Liver (tissue), 9 donors: ENCODE data around the gene CNIH3. TPM values are rescaled to one million over a fixed set of nuclear protein-coding genes. Genes with fewer than 3 reads are reported as not detected.

Experiments
- DNase-seq: peaks from one replicate; pipeline ENCODE4 v3.0.0-alpha.2; 2017; ENCODE audit warnings: low spot score
- H3K27ac ChIP-seq, 2 donors: one replicate each; pipeline ENCODE4 v1.7.0; 2013; ENCODE audit warnings: inconsistent platforms in 2 of 2, low read length in 2 of 2, control low read depth in 1 of 2, low read depth in 1 of 2, mild to moderate bottlenecking in 1 of 2
- H3K27me3 ChIP-seq, 4 donors: one replicate each; pipeline versions ENCODE4 v1.6.1 to v1.7.0; 2013; ENCODE audit warnings: low read length in 3 of 4, inconsistent platforms in 1 of 4, mild to moderate bottlenecking in 1 of 4, moderate library complexity in 1 of 4; ENCODE audit not compliant: control insufficient read depth in 4 of 4, insufficient read depth in 4 of 4
- H3K36me3 ChIP-seq, 4 donors: one replicate each; pipeline versions ENCODE4 v1.6.1 to v1.7.0; 2013; ENCODE audit warnings: low read length in 3 of 4, mild to moderate bottlenecking in 3 of 4, low read depth in 1 of 4, moderate library complexity in 1 of 4; ENCODE audit not compliant: control insufficient read depth in 4 of 4, insufficient read depth in 3 of 4
- H3K4me1 ChIP-seq, 4 donors: one replicate each; pipeline versions ENCODE4 v1.6.1 to v1.7.0; 2013; ENCODE audit warnings: low read length in 3 of 4, mild to moderate bottlenecking in 3 of 4, moderate library complexity in 1 of 4; ENCODE audit not compliant: control insufficient read depth in 4 of 4, insufficient read depth in 4 of 4
- H3K4me3 ChIP-seq, 3 donors: one replicate each; pipeline versions ENCODE4 v1.6.1 to v1.7.0; 2013; ENCODE audit warnings: low read length in 3 of 3, control low read depth in 1 of 3, low read depth in 1 of 3, mild to moderate bottlenecking in 1 of 3
- H3K9ac ChIP-seq, 2 donors: one replicate each; pipeline ENCODE4 v1.7.0; 2013; ENCODE audit warnings: low read length in 2 of 2, mild to moderate bottlenecking in 2 of 2, moderate library complexity in 2 of 2, control low read depth in 1 of 2, low read depth in 1 of 2
- H3K9me3 ChIP-seq, 4 donors: one replicate each; pipeline versions ENCODE4 v1.6.1 to v1.7.0; 2013; ENCODE audit warnings: low read length in 3 of 4; ENCODE audit not compliant: control insufficient read depth in 4 of 4
- EGR1 ChIP-seq, 2 donors: IDR thresholded peaks; 2 replicates each; pipeline ENCODE4 v1.6.1; 2016 to 2018; ENCODE audit warnings: antibody characterized with exemption in 2 of 2, low read depth in 2 of 2
- FOXA1 ChIP-seq: IDR thresholded peaks from 2 replicates; pipeline ENCODE4 v1.6.1; 2016; ENCODE audit warnings: antibody characterized with exemption
- FOXA2 ChIP-seq: IDR thresholded peaks from 2 replicates; pipeline ENCODE4 v1.6.1; 2016; ENCODE audit warnings: antibody characterized with exemption
- GABPA ChIP-seq, 2 donors: IDR thresholded peaks in 1 of 2; conservative IDR thresholded peaks in 1 of 2; 2 replicates each; pipeline ENCODE4 v1.6.1; 2016; ENCODE audit warnings: antibody characterized with exemption in 2 of 2, mild to moderate bottlenecking in 1 of 2, moderate library complexity in 1 of 2
- HNF4A ChIP-seq, 2 donors: conservative IDR thresholded peaks; 2 replicates each; pipeline ENCODE4 v1.6.1; 2016; ENCODE audit warnings: antibody characterized with exemption in 2 of 2, mild to moderate bottlenecking in 2 of 2
- HNF4G ChIP-seq: IDR thresholded peaks from 2 replicates; pipeline ENCODE4 v1.6.1; 2016; ENCODE audit warnings: antibody characterized with exemption
- JUND ChIP-seq, 2 donors: IDR thresholded peaks; 2 replicates each; pipeline ENCODE4 v1.6.1; 2016; ENCODE audit warnings: antibody characterized with exemption in 2 of 2
- NR2F2 ChIP-seq: IDR thresholded peaks from 2 replicates; pipeline ENCODE4 v1.6.1; 2016; ENCODE audit warnings: antibody characterized with exemption
- RAD21 ChIP-seq, 2 donors: IDR thresholded peaks; 2 replicates each; pipeline ENCODE4 v1.6.1; 2016; ENCODE audit warnings: antibody characterized with exemption in 2 of 2, mild to moderate bottlenecking in 2 of 2
- RXRA ChIP-seq, 2 donors: IDR thresholded peaks; 2 replicates each; pipeline ENCODE4 v1.6.1; 2017 to 2018; ENCODE audit warnings: antibody characterized with exemption in 2 of 2, mild to moderate bottlenecking in 1 of 2
- SP1 ChIP-seq: IDR thresholded peaks from 2 replicates; pipeline ENCODE4 v1.6.1; 2018; ENCODE audit warnings: antibody characterized with exemption, mild to moderate bottlenecking
- TAF1 ChIP-seq: conservative IDR thresholded peaks from 2 replicates; pipeline ENCODE4 v1.6.1; 2016; ENCODE audit warnings: antibody characterized with exemption, mild to moderate bottlenecking
- YY1 ChIP-seq: IDR thresholded peaks from 2 replicates; pipeline ENCODE4 v1.6.1; 2016; ENCODE audit warnings: antibody characterized with exemption, mild to moderate bottlenecking
- WGBS: extraction: QIAGEN DNeasy Blood & Tissue Kit; methylation state at CpG from one replicate; pipeline ENCODE4 v1.1.7; 2013; 5-methylcytosine and 5-hydroxymethylcytosine counted together
- polyA plus RNA-seq, 2 donors: library from polyadenylated mRNA; stranded (reverse) in 1 of 2; unstranded in 1 of 2; fragments of 200-250 nt in 1 of 2; fragments of >200 nt in 1 of 2; fragmentation: Nextera tagmentation in 1 of 2; extraction: Ambion mirVana in 1 of 2; gene quantifications; one replicate each; pipeline versions ENCODE4 v1.2.1 to v1.2.3, GENCODE V29; 2013 to 2015
- total RNA-seq, 2 donors: library from RNA; depleted of rRNA; stranded (reverse); fragments of >200 nt; gene quantifications; one replicate each; pipeline ENCODE4 v1.2.3, GENCODE V29; 2014
- TF ChIP-seq, protein P1 (sequence below): IDR thresholded peaks from 2 replicates; pipeline ENCODE4 v1.6.1; 2016; ENCODE audit warnings: antibody characterized with exemption, mild to moderate bottlenecking
- TF ChIP-seq, protein P2 (sequence below): IDR thresholded peaks from 2 replicates; pipeline ENCODE4 v1.6.1; 2016; ENCODE audit warnings: antibody characterized with exemption
- TF ChIP-seq, protein P3 (sequence below): IDR thresholded peaks from 2 replicates; pipeline ENCODE4 v1.6.1; 2016; ENCODE audit warnings: antibody characterized with exemption
- TF ChIP-seq, protein P4 (sequence below): fragments of 150-350 bp; IDR thresholded peaks from 2 replicates; pipeline ENCODE4 v1.5.1; 2017; ENCODE audit warnings: improper control_type of control experiment, low read depth, low read length; ENCODE audit not compliant: missing input control
- TF ChIP-seq, protein P5 (sequence below): IDR thresholded peaks from 2 replicates; pipeline ENCODE4 v1.6.1; 2016; ENCODE audit warnings: antibody characterized with exemption
- donor health status: healthy.
- donor health status: healthy.
- donor health status: healthy.
- donor health status: healthy.
- donor health status: healthy.

Gene CNIH3
- total and polyA plus RNA-seq, 4 donors, result 0.39 to 1.0 (median 0.93) TPM

DNA sequence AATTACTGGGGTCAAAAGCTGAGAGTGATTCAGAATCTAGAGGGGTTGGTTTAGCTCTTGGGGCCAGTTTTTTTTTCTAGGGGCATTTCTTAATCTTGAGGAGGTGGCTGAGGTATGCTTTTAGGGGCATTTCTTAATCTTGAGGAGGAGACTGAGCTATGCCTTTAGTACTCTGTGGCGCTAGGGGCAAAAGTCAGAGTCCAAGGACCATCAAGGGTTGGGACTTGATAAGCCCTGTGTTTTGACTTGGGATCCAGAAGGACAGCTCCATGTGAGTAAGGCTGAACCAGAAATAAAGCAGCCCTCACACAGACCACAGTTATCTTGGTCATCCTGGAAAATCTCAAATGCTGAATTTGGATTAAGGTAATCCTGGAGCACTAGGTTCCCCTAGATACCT lies 3.9 kb upstream of the CNIH3 start:
- H3K36me3 ChIP-seq, result no peaks in the 10 kb centered on the region
- TF ChIP-seq EGR1 (IDR thresholded peaks at IDR 0.05; ENCODE audit: low read depth in 2 of 2) (no peak), HNF4G (no peak), SP1 (no peak), JUND (IDR thresholded peaks at IDR 0.05) (no peak), GABPA (IDR thresholded peaks at IDR 0.05 in 1 of 2, conservative IDR thresholded peaks at IDR 0.05 in 1 of 2) (no peak), YY1 (no peak), RXRA (IDR thresholded peaks at IDR 0.05) (no peak), FOXA1 (no peak), RAD21 (IDR thresholded peaks at IDR 0.05) (no peak), FOXA2 (no peak), NR2F2 (no peak)
- TF ChIP-seq, protein P1, sequence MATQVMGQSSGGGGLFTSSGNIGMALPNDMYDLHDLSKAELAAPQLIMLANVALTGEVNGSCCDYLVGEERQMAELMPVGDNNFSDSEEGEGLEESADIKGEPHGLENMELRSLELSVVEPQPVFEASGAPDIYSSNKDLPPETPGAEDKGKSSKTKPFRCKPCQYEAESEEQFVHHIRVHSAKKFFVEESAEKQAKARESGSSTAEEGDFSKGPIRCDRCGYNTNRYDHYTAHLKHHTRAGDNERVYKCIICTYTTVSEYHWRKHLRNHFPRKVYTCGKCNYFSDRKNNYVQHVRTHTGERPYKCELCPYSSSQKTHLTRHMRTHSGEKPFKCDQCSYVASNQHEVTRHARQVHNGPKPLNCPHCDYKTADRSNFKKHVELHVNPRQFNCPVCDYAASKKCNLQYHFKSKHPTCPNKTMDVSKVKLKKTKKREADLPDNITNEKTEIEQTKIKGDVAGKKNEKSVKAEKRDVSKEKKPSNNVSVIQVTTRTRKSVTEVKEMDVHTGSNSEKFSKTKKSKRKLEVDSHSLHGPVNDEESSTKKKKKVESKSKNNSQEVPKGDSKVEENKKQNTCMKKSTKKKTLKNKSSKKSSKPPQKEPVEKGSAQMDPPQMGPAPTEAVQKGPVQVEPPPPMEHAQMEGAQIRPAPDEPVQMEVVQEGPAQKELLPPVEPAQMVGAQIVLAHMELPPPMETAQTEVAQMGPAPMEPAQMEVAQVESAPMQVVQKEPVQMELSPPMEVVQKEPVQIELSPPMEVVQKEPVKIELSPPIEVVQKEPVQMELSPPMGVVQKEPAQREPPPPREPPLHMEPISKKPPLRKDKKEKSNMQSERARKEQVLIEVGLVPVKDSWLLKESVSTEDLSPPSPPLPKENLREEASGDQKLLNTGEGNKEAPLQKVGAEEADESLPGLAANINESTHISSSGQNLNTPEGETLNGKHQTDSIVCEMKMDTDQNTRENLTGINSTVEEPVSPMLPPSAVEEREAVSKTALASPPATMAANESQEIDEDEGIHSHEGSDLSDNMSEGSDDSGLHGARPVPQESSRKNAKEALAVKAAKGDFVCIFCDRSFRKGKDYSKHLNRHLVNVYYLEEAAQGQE, result no peak
- TF ChIP-seq, protein P2, sequence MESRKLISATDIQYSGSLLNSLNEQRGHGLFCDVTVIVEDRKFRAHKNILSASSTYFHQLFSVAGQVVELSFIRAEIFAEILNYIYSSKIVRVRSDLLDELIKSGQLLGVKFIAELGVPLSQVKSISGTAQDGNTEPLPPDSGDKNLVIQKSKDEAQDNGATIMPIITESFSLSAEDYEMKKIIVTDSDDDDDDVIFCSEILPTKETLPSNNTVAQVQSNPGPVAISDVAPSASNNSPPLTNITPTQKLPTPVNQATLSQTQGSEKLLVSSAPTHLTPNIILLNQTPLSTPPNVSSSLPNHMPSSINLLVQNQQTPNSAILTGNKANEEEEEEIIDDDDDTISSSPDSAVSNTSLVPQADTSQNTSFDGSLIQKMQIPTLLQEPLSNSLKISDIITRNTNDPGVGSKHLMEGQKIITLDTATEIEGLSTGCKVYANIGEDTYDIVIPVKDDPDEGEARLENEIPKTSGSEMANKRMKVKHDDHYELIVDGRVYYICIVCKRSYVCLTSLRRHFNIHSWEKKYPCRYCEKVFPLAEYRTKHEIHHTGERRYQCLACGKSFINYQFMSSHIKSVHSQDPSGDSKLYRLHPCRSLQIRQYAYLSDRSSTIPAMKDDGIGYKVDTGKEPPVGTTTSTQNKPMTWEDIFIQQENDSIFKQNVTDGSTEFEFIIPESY, result no peak
- TF ChIP-seq, protein P3, sequence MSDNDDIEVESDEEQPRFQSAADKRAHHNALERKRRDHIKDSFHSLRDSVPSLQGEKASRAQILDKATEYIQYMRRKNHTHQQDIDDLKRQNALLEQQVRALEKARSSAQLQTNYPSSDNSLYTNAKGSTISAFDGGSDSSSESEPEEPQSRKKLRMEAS, result no peak
- TF ChIP-seq, protein P4, sequence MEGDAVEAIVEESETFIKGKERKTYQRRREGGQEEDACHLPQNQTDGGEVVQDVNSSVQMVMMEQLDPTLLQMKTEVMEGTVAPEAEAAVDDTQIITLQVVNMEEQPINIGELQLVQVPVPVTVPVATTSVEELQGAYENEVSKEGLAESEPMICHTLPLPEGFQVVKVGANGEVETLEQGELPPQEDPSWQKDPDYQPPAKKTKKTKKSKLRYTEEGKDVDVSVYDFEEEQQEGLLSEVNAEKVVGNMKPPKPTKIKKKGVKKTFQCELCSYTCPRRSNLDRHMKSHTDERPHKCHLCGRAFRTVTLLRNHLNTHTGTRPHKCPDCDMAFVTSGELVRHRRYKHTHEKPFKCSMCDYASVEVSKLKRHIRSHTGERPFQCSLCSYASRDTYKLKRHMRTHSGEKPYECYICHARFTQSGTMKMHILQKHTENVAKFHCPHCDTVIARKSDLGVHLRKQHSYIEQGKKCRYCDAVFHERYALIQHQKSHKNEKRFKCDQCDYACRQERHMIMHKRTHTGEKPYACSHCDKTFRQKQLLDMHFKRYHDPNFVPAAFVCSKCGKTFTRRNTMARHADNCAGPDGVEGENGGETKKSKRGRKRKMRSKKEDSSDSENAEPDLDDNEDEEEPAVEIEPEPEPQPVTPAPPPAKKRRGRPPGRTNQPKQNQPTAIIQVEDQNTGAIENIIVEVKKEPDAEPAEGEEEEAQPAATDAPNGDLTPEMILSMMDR, result no peak
- TF ChIP-seq, protein P5, sequence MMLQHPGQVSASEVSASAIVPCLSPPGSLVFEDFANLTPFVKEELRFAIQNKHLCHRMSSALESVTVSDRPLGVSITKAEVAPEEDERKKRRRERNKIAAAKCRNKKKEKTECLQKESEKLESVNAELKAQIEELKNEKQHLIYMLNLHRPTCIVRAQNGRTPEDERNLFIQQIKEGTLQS, result no peak
- peaks cover 8 to 17% (median 15%) of the 10 kb centered on the region in 4 donors for H3K4me1 ChIP-seq
- no peak for DNase-seq
- H3K27me3 ChIP-seq, result peaks cover 0 to 4% (median 4%) of the 10 kb centered on the region in 4 donors
- H3K27ac ChIP-seq, result no peak overlapping the region
- no peak overlapping the region for H3K4me3 ChIP-seq
- H3K9me3 ChIP-seq, result no peaks in the 10 kb centered on the region
- WGBS, result 96% methylated on average over 1 of the region's 1 CpG
- H3K9ac ChIP-seq, result no peak overlapping the region

DNA sequence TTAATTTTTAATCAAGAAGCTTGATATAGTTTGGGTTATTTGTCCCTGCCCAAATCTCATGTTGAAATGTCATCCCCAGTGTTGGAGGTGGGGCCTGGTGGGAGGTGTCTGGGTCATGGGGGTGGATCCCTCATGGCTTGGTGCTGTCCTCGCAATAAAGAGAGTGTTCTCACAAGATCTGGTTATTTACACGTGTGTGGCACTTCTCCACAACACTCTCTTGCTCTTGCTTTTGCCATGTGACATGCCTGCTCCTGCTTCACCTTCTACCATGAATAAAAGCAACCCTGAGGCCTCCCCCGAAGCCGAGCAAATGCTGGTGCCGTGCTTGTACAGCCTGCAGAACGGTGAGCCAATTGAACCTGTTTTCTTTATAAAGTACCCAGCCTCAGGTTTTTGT lies 2.6 kb upstream of the CNIH3 start:
- DNase-seq, result no peak
- Histone ChIP-seq H3K27ac (no peak overlapping the region), H3K4me1 (peaks cover 8 to 19% (median 17%) of the 10 kb centered on the region in 4 donors), H3K27me3 (peaks cover 0 to 4% (median 4%) of the 10 kb centered on the region in 4 donors), H3K36me3 (no peaks in the 10 kb centered on the region), H3K9me3 (no peaks in the 10 kb centered on the region), H3K4me3 (no peak overlapping the region), H3K9ac (no peak overlapping the region)
- 91% methylated on average over 6 of the region's 6 CpGs for WGBS
- TF ChIP-seq, protein P2, result no peak
- TF ChIP-seq, protein P3, result no peak
- no peak for TF ChIP-seq EGR1 (IDR thresholded peaks at IDR 0.05; ENCODE audit: low read depth in 2 of 2)
- no peak for TF ChIP-seq FOXA1
- TF ChIP-seq, protein P4, result no peak
- TF ChIP-seq RAD21 (IDR thresholded peaks at IDR 0.05), result no peak
- no peak for TF ChIP-seq NR2F2
- TF ChIP-seq TAF1, result no peak
- no peak for TF ChIP-seq HNF4A (conservative IDR thresholded peaks at IDR 0.05)
- no peak for TF ChIP-seq RXRA (IDR thresholded peaks at IDR 0.05)
